ENCODE data around the gene FBXO47. TPM values are rescaled to one million over a fixed set of nuclear protein-coding genes. Genes with fewer than 3 reads are reported as not detected.
A peak's percentile ranks its signal among the peaks of the same experiment; 100 is the strongest.

FBXO47 gene, protein sequence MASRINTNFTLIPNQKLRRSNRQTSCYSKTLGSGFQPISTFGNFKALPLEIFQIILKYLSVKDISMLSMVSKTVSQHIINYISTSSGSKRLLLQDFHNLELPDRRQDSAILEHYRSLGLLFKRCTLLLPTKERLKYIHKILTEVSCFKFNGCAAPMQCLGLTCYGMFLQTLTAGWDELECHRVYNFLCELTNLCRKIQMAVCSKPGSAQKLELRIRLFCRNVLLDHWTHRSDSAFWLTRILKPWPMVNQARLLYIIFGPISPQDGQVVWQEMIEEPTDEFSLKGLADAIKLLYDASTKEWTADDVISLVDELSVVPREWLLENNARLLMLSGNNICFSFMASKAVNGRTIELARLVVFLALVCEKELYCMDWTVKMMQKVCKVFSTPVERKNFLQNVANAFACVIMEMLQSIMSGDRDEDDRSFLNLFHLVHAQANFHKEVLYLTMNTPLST
- not detected in 2 replicates for total RNA-seq (2014; rRNA removed; shearing (Covaris generic); ENCODE audit: low replicate concordance)

DNA sequence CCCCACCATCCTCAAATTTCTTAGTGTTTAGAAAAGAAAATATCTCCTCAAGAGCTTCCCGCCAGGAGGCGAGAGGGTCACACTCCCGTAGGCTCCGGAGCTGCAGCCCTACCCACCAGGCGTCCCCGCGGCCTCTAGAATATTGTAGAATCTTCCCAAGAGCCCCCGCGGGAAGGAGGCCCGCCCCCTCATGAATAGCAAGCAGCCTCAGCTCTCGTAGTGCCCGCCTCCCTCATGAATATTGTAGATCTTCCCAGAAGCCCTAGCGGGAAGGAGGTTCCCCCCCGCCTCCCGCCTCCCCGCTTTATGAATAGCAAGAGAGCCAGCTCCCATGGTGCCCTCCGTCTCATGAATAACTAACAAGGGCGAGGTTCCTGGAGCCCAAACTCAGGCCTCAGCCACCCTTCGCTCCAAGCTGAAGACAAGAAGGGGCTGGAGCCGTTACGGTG is at the start of gene FBXO47:
FBXO47 (minus strand) TSS at position 114 of the 449 bp plus-strand sequence. CDS start 4,378 bp downstream, outside the sequence.
- Histone ChIP-seq H3K9ac (ENCODE audit: low read length) (no peak within 1 kb of the TSS), H3K27me3 (ENCODE audit: low read length) (no peaks in the 10 kb centered on the region), H3K27ac (ENCODE audit: low read length) (no peak within 1 kb of the TSS), H3K36me3 (ENCODE audit: insufficient read depth, low read length) (no peaks in the 10 kb centered on the region), H4K20me1 (ENCODE audit: insufficient read depth, low read depth, low read length) (no peaks in the 10 kb centered on the region), H3K79me2 (ENCODE audit: low read length) (no peaks in the 10 kb centered on the region), H3K9me2 (replicated peaks; ENCODE audit: insufficient read depth, low read length) (no peaks in the 10 kb centered on the region), H3K9me3 (ENCODE audit: low read length) (no peaks in the 10 kb centered on the region), H3K4me2 (ENCODE audit: low read depth, low read length, poor library complexity, severe bottlenecking) (no peak within 1 kb of the TSS), H3K4me1 (ENCODE audit: low read length) (no peaks in the 10 kb centered on the region), H2AFZ (ENCODE audit: low read length) (no peak within 1 kb of the TSS), H3K4me3 (ENCODE audit: low read length) (no peak within 1 kb of the TSS)
- no peak for DNase-seq

DNA sequence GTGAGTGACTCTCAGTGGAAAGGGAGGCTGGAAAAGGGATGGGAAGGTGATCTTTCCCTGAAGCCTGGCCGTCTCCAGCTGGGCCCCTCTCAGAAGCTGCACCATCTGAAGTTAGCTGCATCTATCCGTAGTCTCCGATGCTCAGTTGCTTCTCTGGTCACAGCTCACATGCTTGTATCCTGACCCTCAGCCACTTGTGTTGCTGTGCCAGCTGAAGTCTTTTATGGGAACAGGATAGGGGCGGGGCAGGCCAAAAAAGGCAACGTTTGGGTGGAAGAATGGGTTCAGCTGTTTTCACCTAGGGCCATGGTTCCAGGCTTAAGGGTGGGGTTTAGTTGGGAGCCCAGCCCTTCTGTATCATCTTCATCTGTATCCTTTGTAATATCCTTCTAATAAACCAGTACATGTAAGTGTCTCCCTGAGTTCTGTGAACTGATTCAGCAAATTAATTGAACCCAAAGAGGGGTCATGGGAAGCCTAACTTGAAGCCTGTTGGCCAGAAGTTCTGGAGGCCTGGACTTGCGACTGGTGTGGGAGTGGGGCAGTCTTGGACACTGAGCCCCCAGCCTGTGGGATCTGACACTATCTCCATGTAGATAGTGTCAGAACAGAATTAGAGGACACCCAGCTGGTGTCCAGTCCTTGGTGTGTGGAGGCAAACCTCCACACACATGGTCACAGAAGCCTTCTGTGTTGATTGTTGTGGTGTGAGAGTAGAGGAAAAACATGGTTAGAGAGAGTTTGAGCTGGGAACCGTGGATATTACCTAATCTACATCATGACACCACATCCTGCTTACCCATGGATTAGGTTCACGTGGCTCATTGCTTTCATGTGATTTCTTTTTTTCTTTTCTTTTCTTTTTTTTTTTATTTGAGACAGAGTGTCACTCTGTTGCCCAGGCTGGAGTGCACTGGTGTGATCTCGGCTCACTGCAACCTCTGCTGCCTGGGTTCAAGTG is 49.3 kb upstream of the FBXO47 start:
- DNase-seq, result peak; percentile 7

GRCh38 chr17:39015546-39015935 is 48.3 kb upstream of the FBXO47 start:
- H4K20me1 ChIP-seq (ENCODE audit: insufficient read depth, low read depth, low read length), result no peaks in the 10 kb centered on the region
- no peak overlapping the region for H3K9ac ChIP-seq (ENCODE audit: low read length)
- H3K4me1 ChIP-seq (ENCODE audit: low read length), result no peaks in the 10 kb centered on the region
- H3K4me2 ChIP-seq (ENCODE audit: low read depth, low read length, poor library complexity, severe bottlenecking), result no peak overlapping the region
- H3K9me3 ChIP-seq (ENCODE audit: low read length), result no peaks in the 10 kb centered on the region
- H2AFZ ChIP-seq (ENCODE audit: low read length), result no peak overlapping the region
- H3K36me3 ChIP-seq (ENCODE audit: insufficient read depth, low read length), result no peaks in the 10 kb centered on the region
- H3K9me2 ChIP-seq (replicated peaks; ENCODE audit: insufficient read depth, low read length), result no peaks in the 10 kb centered on the region
- H3K79me2 ChIP-seq (ENCODE audit: low read length), result no peaks in the 10 kb centered on the region
- H3K4me3 ChIP-seq (ENCODE audit: low read length), result no peak overlapping the region
- H3K27ac ChIP-seq (ENCODE audit: low read length), result no peak overlapping the region
- H3K27me3 ChIP-seq (ENCODE audit: low read length), result no peaks in the 10 kb centered on the region
- DNase-seq, result no peak

More for the DNA sequence above, 49.3 kb upstream of the FBXO47 start:
- H3K9me3 ChIP-seq (ENCODE audit: low read length), result no peaks in the 10 kb centered on the region
- no peak overlapping the region for H3K4me2 ChIP-seq (ENCODE audit: low read depth, low read length, poor library complexity, severe bottlenecking)
- no peaks in the 10 kb centered on the region for H3K36me3 ChIP-seq (ENCODE audit: insufficient read depth, low read length)
- no peak overlapping the region for H3K9ac ChIP-seq (ENCODE audit: low read length)
- H2AFZ ChIP-seq (ENCODE audit: low read length), result no peak overlapping the region
- H3K4me3 ChIP-seq (ENCODE audit: low read length), result no peak overlapping the region
- no peaks in the 10 kb centered on the region for H3K9me2 ChIP-seq (replicated peaks; ENCODE audit: insufficient read depth, low read length)
- no peaks in the 10 kb centered on the region for H3K27me3 ChIP-seq (ENCODE audit: low read length)
- no peaks in the 10 kb centered on the region for H3K4me1 ChIP-seq (ENCODE audit: low read length)
- no peak overlapping the region for H3K27ac ChIP-seq (ENCODE audit: low read length)
- H3K79me2 ChIP-seq (ENCODE audit: low read length), result no peaks in the 10 kb centered on the region
- no peaks in the 10 kb centered on the region for H4K20me1 ChIP-seq (ENCODE audit: insufficient read depth, low read depth, low read length)

DNA sequence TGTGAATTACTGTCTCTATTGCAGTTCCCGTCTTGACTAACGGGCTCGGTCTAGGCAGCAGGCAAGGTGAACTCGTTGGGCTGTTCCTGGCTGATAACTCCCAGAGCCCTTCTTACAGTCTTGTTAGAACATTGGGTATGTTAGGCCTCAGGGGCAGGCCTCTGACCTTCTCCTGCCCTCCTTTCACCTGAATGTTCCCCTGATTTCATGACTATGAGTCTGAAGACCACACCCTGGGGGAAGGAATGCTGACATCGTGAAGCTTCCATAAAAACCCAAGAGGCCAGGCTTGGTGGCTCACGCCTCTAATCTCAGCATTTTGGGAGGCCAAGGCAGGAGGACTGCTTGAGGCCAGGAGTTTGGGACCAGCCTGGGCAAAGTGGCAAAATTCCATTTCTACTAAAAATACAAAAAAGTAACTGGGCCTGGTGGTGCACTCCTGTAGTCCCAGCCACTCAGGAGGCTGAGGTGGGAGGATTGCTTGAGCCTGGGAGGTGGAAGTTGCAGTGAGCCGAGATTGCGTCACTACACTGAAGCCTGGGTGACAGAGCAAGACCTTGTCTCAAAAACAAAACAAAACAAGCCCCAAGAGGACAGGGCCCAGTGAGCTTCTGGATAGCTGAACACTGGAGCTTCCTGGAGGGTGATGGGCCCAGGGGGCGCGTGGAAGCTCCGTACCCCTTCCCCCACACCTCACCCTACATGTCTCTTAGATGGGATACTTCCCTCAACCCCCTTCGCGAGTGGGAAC is 47.8 kb upstream of the FBXO47 start:
- Histone ChIP-seq H4K20me1 (ENCODE audit: insufficient read depth, low read depth, low read length) (no peaks in the 10 kb centered on the region), H3K4me2 (ENCODE audit: low read depth, low read length, poor library complexity, severe bottlenecking) (no peak overlapping the region), H3K4me3 (ENCODE audit: low read length) (no peak overlapping the region), H3K79me2 (ENCODE audit: low read length) (no peaks in the 10 kb centered on the region), H2AFZ (ENCODE audit: low read length) (no peak overlapping the region), H3K9me2 (replicated peaks; ENCODE audit: insufficient read depth, low read length) (no peaks in the 10 kb centered on the region), H3K4me1 (ENCODE audit: low read length) (no peaks in the 10 kb centered on the region), H3K27ac (ENCODE audit: low read length) (no peak overlapping the region), H3K9ac (ENCODE audit: low read length) (no peak overlapping the region), H3K36me3 (ENCODE audit: insufficient read depth, low read length) (no peaks in the 10 kb centered on the region), H3K9me3 (ENCODE audit: low read length) (no peaks in the 10 kb centered on the region), H3K27me3 (ENCODE audit: low read length) (no peaks in the 10 kb centered on the region)
- no peak for DNase-seq

DNA sequence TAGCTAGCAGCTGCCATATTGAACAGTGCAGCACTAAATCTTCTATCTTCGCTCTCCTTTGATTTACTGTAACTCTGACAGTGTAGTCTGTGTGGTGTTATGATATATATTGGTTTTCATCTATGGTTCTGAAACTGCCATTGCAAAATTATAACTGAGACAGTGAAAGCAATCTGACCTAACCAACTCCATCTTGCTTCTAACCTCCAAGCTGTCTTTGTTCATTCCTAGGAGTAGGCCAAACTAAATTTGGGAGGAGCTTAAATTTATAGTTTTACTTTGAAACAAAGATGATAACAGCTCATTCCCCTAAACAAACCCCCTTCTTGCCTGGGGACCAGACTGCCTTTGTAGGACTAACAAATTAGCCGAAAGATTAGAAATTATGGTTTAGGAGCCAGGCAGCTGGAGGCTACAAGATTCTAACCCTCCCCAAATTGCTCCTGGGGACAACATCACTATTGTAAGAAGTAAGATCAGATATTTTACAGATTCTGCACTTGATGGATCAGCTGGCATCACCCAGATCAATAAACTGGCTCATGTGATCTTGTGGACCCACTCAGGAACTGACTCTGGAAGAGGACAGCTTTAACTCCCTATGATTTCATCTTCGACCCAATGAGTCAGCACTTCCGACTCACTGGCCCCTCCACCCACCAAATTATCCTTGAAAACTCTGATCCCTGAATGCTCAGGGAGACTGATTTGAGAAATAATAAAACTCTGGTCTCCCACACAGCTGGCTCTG is 47.0 kb upstream of the FBXO47 start:
- H4K20me1 ChIP-seq (ENCODE audit: insufficient read depth, low read depth, low read length), result no peaks in the 10 kb centered on the region
- H3K27ac ChIP-seq (ENCODE audit: low read length), result no peak overlapping the region
- no peaks in the 10 kb centered on the region for H3K4me1 ChIP-seq (ENCODE audit: low read length)
- H3K27me3 ChIP-seq (ENCODE audit: low read length), result no peaks in the 10 kb centered on the region
- H3K36me3 ChIP-seq (ENCODE audit: insufficient read depth, low read length), result no peaks in the 10 kb centered on the region
- H3K4me2 ChIP-seq (ENCODE audit: low read depth, low read length, poor library complexity, severe bottlenecking), result no peak overlapping the region
- peak; percentile 26 for DNase-seq
- H3K9me2 ChIP-seq (replicated peaks; ENCODE audit: insufficient read depth, low read length), result no peaks in the 10 kb centered on the region
- H3K9me3 ChIP-seq (ENCODE audit: low read length), result no peaks in the 10 kb centered on the region
- no peaks in the 10 kb centered on the region for H3K79me2 ChIP-seq (ENCODE audit: low read length)
- H3K4me3 ChIP-seq (ENCODE audit: low read length), result no peak overlapping the region
- no peak overlapping the region for H2AFZ ChIP-seq (ENCODE audit: low read length)
- no peak overlapping the region for H3K9ac ChIP-seq (ENCODE audit: low read length)

- Histone ChIP-seq H3K27ac (ENCODE audit: low read length) (no peak overlapping the region), H3K9me3 (ENCODE audit: low read length) (no peaks in the 10 kb centered on the region), H2AFZ (ENCODE audit: low read length) (no peak overlapping the region), H3K36me3 (ENCODE audit: insufficient read depth, low read length) (no peaks in the 10 kb centered on the region), H3K4me3 (ENCODE audit: low read length) (no peak overlapping the region), H3K79me2 (ENCODE audit: low read length) (no peaks in the 10 kb centered on the region), H3K9ac (ENCODE audit: low read length) (no peak overlapping the region), H3K4me2 (ENCODE audit: low read depth, low read length, poor library complexity, severe bottlenecking) (no peak overlapping the region), H3K9me2 (replicated peaks; ENCODE audit: insufficient read depth, low read length) (no peaks in the 10 kb centered on the region), H3K4me1 (ENCODE audit: low read length) (no peaks in the 10 kb centered on the region), H4K20me1 (ENCODE audit: insufficient read depth, low read depth, low read length) (no peaks in the 10 kb centered on the region), H3K27me3 (ENCODE audit: low read length) (no peaks in the 10 kb centered on the region)
- DNase-seq, result peak; percentile 20
Measured at GRCh38 chr17:39012725-39013124, 45.5 kb upstream of the FBXO47 start.

DNA sequence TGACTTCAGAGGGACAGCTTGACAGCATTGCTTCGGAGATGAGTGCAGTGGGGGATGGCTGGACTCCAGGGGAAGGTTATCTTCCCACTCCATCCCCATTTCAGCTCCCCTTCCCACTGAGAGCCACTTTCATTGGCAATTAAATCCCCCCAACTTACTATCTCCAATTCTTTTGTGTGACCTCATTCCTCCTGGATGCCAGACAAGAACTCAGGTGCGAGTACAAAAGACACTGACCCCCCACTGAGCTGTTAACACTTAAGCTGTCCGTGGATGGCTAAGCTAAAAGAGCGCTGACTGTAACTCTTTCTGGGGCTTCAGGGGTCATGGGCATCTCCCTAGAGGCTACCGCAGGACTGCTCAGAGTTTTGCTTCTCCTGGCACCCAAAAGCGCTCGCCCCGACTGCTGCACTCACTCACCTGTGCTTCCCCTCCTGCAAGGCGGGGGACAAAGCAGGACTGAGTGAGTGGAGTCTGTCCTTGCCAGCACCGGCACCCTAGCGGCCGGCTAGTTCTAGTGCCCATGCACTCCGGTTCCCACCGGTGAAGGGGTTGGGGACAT is 44.8 kb upstream of the FBXO47 start:
- Histone ChIP-seq H3K36me3 (ENCODE audit: insufficient read depth, low read length) (no peaks in the 10 kb centered on the region), H3K79me2 (ENCODE audit: low read length) (no peaks in the 10 kb centered on the region), H3K9me2 (replicated peaks; ENCODE audit: insufficient read depth, low read length) (no peaks in the 10 kb centered on the region), H3K27me3 (ENCODE audit: low read length) (no peaks in the 10 kb centered on the region), H3K9ac (ENCODE audit: low read length) (no peak overlapping the region), H2AFZ (ENCODE audit: low read length) (no peak overlapping the region), H3K9me3 (ENCODE audit: low read length) (no peaks in the 10 kb centered on the region), H4K20me1 (ENCODE audit: insufficient read depth, low read depth, low read length) (no peaks in the 10 kb centered on the region), H3K4me3 (ENCODE audit: low read length) (no peak overlapping the region), H3K4me2 (ENCODE audit: low read depth, low read length, poor library complexity, severe bottlenecking) (no peak overlapping the region), H3K27ac (ENCODE audit: low read length) (no peak overlapping the region), H3K4me1 (ENCODE audit: low read length) (no peaks in the 10 kb centered on the region)
- peak; percentile 39 for DNase-seq

Measured in Karpas-422 (cell line).